ENCODE measurements around the gene WDR37. TPM values are rescaled to one million over a fixed set of nuclear protein-coding genes. Genes with fewer than 3 reads are reported as not detected.

The WDR37 gene
- total and polyA plus RNA-seq, 10 of the 15 experiments (the other 5 are each of a cell fraction or from before 2014, with no cell fraction given) = 1.9 to 11.1 (median 7.1) TPM

DNA sequence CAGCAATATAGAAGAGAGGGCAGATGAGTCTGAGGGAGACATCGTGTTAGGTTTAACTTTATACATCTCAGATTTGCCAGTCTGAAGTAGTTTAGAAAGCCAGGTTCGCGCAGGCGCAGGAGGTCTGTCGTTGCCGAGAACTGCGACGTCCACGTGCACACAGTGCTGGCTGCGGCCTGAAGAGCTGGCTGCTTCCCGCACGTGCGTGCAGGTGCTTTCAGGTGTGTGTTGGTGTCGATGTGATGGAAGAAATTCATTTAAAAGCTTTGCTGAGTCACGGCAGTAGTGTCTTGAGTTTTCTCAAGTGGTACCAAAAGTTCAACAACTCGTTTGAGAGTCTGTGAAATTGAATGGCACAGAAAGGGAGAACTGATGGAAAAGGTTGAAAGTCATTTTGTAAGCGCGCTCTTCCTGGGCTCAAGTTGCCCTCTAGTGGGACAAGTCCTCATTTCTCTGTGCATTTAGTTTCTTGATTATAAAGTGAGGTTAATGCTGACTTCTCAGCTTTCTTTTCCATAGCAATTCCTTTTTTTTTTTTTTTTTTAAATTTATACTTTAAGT is 18.6 kb downstream of the WDR37 start (continued):
- TF ChIP-seq BMI1 (IDR thresholded peaks at IDR 0.05; ENCODE audit: borderline replicate concordance) (no peak), SMARCA5 (IDR thresholded peaks at IDR 0.05) (no peak), KAT2A (conservative IDR thresholded peaks at IDR 0.05; ENCODE audit: control insufficient read depth, low read depth, low read length) (no peak), RAD21 (IDR thresholded peaks at IDR 0.05; ENCODE audit: insufficient read depth, low read depth, low read length) (peak; percentile 39), ETV6 (conservative IDR thresholded peaks at IDR 0.05 in 1 of 2, IDR thresholded peaks at IDR 0.05 in 1 of 2; ENCODE audit: borderline replicate concordance in 1 of 2, low read depth in 1 of 2) (no peak), NR2C2 (IDR thresholded peaks at IDR 0.05; ENCODE audit: borderline replicate concordance, control insufficient read depth, insufficient read length, low read depth) (no peak), NFIC (IDR thresholded peaks at IDR 0.05; ENCODE audit: low read depth, low read length) (no peak)

GRCh38 chr10:1078668-1079067 is 22.5 kb downstream of the WDR37 start:
- ChIA-PET SMC1A (ENCODE audit: uncharacterized antibody, unreplicated experiment) (no interaction called here), CTCF (no interaction called here), RAD21 (ENCODE audit: unreplicated experiment) (no interaction called here), POLR2A (no interaction called here)
- Histone ChIP-seq H3K4me2 (ENCODE audit: control insufficient read depth, insufficient read depth) (no peak overlapping the region), H3K4me3 (no peak overlapping the region), H3K27ac (ENCODE audit: control insufficient read depth, insufficient read depth) (no peak overlapping the region), H4K20me1 (ENCODE audit: control insufficient read depth, insufficient read depth) (no peaks in the 10 kb centered on the region), H3K9me3 (replicated peaks; ENCODE audit: control insufficient read depth, insufficient read depth, low read length) (no peaks in the 10 kb centered on the region), H3K9ac (ENCODE audit: control insufficient read depth, insufficient read depth, low read length) (no peak overlapping the region), H3K27me3 (replicated peaks in 1 of 2; ENCODE audit: control insufficient read depth in 2 of 2, insufficient read depth in 2 of 2, low read length in 1 of 2) (no peaks in the 10 kb centered on the region), H3K79me2 (ENCODE audit: control insufficient read depth, insufficient read depth, low read length) (no peaks in the 10 kb centered on the region; the same call in 1 of the 2 replicates), H2AFZ (ENCODE audit: control insufficient read depth, low read depth, low read length) (no peak overlapping the region), H3K36me3 (ENCODE audit: control insufficient read depth in 2 of 2, insufficient read depth in 2 of 2, low read length in 1 of 2) (peaks cover 5 to 13% of the 10 kb centered on the region in 2 experiments), H3K4me1 (ENCODE audit: control insufficient read depth, insufficient read depth, low read length) (no peaks in the 10 kb centered on the region)
- intact Hi-C loops (cut with micrococcal nuclease; ENCODE audit: unreplicated experiment) = loop anchor here (10.0 kb wide), 1 partner anchor 564 kb away; no protein-coding TSS in a partner anchor
- no peak for FAIRE-seq
- no peak for DNase-seq (ENCODE audit: low read depth, low spot score)
- in situ Hi-C loops (cut with MboI) = loop anchor here (10.0 kb wide), 1 partner anchor 574 kb away; no protein-coding TSS in a partner anchor
- no peak for ATAC-seq
- no TSS peak for BruUV-seq (replicated peaks)
- TF ChIP-seq NFIC (IDR thresholded peaks at IDR 0.05; ENCODE audit: low read depth, low read length) (no peak), NRF1 (conservative IDR thresholded peaks at IDR 0.05; ENCODE audit: low read depth, low read length) (no peak), KAT2A (conservative IDR thresholded peaks at IDR 0.05; ENCODE audit: control insufficient read depth, low read depth, low read length) (no peak), FOS (IDR thresholded peaks at IDR 0.05; ENCODE audit: borderline replicate concordance, extremely low read depth, insufficient read length) (no peak), GATAD2B (conservative IDR thresholded peaks at IDR 0.05; ENCODE audit: low read depth) (no peak), RAD21 (IDR thresholded peaks at IDR 0.05; ENCODE audit: insufficient read depth, low read depth, low read length) (no peak), ATF3 (IDR thresholded peaks at IDR 0.05; ENCODE audit: borderline replicate concordance, extremely low read depth, low read depth, low read length) (no peak), POU2F2 (IDR thresholded peaks at IDR 0.05; ENCODE audit: borderline replicate concordance, low read depth, low read length) (no peak), IRF3 (IDR thresholded peaks at IDR 0.05) (no peak), EGR1 (IDR thresholded peaks at IDR 0.05; ENCODE audit: borderline replicate concordance in 1 of 2, low read depth in 2 of 2, low read length in 2 of 2) (no peak), MEF2B (IDR thresholded peaks at IDR 0.05; ENCODE audit: partially characterized antibody, poor library complexity, severe bottlenecking) (no peak), SUZ12 (IDR thresholded peaks at IDR 0.05; ENCODE audit: unreplicated experiment) (no peak), SIN3A (IDR thresholded peaks at IDR 0.05; ENCODE audit: low read depth, low read length) (no peak)
- TF ChIP-seq, protein P1, sequence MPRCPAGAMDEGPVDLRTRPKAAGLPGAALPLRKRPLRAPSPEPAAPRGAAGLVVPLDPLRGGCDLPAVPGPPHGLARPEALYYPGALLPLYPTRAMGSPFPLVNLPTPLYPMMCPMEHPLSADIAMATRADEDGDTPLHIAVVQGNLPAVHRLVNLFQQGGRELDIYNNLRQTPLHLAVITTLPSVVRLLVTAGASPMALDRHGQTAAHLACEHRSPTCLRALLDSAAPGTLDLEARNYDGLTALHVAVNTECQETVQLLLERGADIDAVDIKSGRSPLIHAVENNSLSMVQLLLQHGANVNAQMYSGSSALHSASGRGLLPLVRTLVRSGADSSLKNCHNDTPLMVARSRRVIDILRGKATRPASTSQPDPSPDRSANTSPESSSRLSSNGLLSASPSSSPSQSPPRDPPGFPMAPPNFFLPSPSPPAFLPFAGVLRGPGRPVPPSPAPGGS (IDR thresholded peaks at IDR 0.05; ENCODE audit: borderline replicate concordance, insufficient read depth, low read depth, low read length, poor library complexity, severe bottlenecking) = no peak
- TF ChIP-seq, protein P2, sequence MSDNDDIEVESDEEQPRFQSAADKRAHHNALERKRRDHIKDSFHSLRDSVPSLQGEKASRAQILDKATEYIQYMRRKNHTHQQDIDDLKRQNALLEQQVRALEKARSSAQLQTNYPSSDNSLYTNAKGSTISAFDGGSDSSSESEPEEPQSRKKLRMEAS (IDR thresholded peaks at IDR 0.05; ENCODE audit: low read depth, low read length) = no peak

Measured in GM12878 (cell line).